HG03378 (cell line): Measurements from ENCODE around the gene SULT4A1.
"Not testable (repeated sequence)": the region's sequence is repeated elsewhere in the genome, so short reads cannot be mapped to it uniquely, and the experiment has no call there.

Experiments used
- ATAC-seq: cut with Tn5 transposase; IDR thresholded peaks from one replicate; pipeline ENCODE4 v1.9.1; 2021; ENCODE audit warnings: mild to moderate bottlenecking, moderate library complexity; ENCODE audit not compliant: unreplicated experiment

The SULT4A1 gene, protein sequence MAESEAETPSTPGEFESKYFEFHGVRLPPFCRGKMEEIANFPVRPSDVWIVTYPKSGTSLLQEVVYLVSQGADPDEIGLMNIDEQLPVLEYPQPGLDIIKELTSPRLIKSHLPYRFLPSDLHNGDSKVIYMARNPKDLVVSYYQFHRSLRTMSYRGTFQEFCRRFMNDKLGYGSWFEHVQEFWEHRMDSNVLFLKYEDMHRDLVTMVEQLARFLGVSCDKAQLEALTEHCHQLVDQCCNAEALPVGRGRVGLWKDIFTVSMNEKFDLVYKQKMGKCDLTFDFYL

DNA sequence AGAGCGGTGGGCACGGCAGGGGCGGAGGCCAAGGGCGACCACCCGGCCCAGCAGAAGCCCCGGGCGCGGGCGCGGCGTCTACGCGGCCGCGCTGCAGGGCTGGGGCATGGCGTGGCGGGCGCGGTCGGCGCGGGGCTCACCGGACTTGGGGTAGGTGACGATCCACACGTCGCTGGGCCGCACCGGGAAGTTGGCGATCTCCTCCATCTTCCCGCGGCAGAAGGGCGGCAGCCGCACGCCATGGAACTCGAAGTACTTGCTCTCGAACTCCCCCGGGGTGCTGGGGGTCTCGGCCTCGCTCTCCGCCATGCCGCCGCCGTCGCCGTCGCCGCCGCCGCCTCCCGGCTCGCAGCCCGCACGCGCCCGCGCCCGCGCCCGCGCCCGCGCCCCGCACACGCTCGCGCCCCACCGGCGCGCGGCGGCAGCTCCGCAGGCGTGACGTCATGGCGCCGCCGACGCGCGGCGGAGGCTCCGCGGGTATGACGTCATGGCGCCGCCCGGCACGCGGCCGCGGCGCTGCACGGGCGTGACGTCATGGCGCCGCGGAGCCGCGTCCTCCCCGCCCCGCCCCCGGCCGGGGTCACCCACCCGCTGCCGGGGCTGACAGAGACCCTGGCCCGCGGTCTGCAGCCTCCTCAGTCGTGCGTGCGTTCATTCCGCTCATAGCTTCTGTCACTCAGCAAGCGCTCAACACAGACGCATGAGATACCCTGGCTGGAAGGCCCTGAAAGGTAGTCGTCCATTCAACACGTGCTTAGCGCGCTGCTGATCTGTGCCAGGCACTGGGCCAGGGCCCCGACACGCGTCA, at the start of gene SULT4A1:
SULT4A1 (minus strand) TSS at position 440 of the 808 bp plus-strand sequence; CDS start at position 309, 131 bp downstream.
- no peak for ATAC-seq

DNA sequence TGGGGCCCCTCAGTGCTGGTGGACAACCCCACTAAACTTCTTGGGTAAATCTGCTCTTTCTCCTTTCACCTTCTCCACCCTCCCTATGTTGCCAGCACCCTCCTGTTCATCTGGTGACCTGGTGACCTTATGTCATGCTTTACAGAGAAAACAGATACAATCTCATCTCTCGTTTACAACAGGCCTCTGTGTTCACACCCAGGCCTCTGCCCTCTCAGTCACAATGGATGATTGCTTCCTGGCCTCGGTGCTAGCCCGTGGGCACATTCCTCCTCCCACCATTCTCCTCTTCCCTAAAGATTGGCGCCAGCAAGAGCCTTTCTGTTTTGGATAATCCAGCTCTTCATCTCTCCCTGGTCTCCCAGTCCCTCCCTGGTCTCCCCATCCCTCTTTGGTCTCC, 49.0 kb upstream of the SULT4A1 start:
- ATAC-seq: no peak

DNA sequence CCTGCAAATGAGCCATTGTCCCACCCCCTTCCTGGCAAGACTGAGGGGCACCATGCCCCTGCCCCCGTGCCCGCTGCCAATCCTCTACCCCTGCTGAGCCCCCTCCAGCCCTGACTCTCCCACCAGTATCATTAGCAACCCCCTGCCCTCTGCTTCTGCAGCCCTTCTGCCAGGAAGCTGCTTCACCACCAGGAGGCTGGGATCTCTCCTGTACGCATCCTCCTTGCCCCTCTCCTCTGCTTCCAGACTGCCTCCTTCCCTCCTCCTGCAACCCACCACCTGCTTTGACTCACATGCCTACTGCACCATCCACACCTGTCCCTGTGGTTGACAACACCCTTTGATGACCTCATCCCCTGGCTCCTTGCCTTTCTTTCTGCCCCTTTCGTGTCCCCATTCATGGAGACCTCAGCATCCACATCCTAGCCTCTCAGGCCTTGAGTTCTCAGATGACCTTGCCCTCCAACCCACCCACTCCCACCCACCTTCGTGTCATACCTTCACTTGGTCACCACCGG, 47.9 kb upstream of the SULT4A1 start:
- ATAC-seq: no peak

DNA sequence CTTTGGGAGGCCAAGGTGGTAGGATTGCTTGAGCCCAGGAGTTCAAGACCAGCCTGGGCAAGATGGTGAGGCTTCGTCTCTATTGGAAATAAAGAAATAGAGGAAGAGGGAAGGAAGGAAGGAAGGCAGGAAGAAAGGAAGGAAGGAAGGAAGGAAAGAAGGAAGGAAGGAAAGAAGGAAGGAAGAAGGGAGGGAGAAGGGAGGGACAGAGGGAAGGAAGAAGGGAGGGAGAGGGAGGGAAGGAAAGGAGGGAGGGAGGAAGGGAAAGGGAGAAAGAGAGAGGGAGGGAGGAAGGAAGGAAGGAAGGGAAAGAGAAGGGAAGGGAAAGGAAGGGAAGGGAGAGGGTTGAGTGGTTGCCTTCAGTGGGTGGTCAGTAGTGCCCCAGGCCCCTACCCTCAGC, 47.4 kb upstream of the SULT4A1 start:
- no peak for ATAC-seq

DNA sequence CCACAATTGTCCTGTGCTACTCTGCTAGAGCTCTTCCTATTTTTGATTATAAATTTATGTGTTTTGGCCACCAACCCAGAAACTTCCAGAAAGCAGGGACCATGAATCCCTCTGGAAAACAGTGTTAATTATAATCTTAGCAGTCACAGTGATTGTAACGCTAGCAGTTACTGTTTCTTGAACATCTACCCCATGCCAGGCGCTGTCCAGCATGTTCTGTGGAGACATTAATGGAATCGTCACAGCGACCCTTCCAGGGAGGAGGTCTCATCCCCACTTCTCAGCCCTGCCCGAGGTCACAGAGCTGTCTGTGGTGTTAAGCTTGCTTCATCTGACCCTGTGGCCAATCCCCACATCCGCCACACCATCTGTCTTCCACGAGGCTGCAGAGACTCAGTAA, 43.4 kb upstream of the SULT4A1 start:
- ATAC-seq: no peak

DNA sequence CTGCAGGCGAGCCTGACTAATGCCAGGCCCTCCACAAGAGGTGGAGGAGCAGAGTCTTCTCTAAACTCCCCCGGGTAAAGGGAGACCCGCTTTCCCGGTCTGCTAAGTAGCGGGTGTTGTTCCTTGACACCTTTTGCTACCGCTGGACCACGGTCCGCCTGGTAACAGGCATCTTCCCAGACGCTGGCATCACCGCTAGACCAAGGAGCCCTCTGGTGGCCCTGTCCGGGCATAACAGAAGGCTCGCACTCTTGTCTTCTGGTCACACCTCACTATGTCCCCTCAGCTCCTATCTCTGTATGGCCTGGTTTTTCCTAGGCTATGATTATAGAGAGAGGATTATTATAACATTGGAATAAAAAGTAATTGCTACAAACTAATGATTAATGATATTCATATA, 42.1 kb upstream of the SULT4A1 start:
- not testable (repeated sequence) for ATAC-seq

DNA sequence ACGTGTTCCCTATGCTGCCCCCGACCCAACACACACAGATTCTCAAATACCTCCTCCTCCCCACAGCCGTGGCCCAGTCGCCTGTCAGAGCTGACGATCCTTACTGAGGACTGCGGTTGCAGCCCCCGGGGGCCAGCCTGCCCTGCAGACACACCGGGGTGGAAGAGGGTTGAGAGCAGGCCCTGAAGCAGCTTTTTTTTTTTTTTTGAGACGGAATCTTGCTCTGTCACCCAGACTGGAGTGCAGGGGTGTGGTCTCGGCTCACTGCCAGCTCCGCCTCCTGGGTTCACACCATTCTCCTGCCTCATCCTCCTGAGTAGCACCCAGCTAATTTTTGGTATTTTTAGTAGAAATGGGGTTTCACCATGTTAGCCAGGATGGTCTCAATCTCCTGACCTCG, 40.7 kb upstream of the SULT4A1 start:
- ATAC-seq: not testable (repeated sequence)

DNA sequence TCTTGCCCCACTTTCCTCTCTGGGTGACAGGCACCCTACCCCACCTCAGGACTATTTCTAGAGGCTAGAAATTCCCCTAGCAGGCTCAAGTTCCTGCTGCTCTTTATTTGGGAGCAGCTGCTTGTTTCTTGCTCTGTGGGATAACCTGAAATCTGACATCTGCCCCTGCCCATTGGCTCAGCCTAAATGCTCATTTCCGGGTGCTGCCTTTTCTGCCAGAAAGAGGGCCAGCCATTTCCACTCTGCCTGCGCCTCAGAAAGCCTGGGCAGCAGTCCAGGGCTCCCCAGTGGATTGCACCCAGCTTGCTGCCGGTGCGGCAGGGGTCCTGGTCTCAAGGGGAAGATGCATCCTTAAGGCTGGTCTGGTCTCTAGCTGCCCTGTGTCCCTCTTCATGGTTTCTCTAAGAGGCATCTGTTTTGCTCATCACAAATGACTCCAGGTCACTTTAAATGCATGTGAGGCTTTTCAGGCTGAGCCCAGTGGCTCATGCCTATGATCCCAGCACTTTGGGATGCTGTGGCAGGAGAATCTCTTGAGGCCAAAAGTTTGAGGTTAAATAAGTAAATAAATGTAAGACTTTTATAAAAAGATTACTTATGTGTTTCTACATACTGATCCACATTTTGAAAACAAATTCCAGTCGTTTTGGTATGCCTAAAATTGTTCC, 39.8 kb upstream of the SULT4A1 start:
- ATAC-seq: no peak

DNA sequence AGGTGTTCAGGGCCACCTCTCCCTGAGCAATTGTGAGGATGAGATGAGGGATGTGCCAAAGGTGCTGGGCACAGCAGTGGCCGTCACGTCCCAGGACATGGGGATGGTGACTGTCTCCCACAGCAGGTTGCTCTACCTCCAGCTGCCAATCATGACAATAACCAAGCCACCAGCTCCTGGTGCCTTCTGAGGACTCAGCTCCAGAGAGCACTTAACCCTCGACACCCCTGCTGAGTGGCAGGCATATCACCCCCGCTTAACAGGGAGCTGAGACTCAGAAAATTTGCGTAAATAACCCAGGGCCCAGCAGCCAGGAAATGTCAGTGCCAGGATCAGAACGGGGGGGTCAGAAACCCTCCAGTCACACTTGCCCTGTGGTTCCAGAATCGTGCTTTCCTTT, 37.9 kb upstream of the SULT4A1 start:
- no peak for ATAC-seq

DNA sequence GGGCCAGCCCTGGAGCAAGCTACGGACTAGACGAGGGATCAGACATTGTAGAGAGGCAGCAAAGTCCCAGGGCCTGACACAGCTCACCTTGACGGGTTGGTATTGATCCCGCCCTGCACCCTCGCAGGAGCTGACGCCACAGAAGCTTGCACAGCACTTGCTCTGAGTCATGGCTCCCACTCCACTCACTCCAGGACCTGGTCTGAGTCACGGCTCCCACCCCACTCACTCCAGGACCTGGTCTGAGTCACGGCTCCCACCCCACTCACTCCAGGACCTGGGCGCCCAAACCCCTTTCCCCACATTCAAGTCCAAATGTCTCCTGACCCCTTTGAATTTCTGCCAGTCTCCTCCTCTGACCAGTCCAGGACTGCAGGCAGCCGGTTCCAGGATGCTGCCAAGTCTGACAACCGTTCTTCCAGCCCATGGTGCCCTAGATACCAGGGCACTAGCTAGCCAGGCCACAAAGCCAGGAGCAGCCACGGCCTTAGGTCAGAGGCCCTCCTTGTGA, 35.5 kb upstream of the SULT4A1 start:
- no peak for ATAC-seq

DNA sequence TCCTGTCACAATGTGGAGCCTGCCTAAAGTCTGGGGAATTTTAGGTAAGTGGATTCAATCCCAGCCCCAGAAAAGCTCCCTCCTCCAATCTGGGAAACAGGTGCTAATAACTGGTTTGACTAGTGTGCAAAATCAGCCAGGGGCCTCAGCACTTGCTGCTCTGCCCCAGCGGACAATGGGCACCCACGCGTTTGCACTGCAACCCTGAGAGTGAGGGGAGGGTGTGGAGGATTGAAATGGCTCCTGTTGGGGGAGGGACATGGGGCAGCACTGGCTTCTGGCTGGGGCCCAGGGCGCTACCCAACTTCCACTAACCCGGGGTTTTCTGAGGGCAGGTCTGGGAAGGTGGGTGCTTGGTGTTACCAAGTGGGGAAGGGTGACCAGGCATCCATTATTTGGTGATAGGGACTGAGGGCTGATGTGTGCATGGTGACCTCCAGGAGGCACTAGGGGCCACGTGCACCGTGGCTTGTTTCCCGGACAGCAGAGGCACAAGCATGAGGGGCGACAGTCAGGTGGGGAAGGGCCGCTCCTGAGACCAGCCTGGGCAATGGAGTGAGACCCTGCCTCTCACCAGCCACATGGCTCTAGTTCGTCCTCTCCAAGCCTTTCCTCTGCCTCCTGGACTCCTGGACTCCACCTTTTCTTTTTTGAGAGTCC, 33.8 kb upstream of the SULT4A1 start:
- ATAC-seq: no peak

DNA sequence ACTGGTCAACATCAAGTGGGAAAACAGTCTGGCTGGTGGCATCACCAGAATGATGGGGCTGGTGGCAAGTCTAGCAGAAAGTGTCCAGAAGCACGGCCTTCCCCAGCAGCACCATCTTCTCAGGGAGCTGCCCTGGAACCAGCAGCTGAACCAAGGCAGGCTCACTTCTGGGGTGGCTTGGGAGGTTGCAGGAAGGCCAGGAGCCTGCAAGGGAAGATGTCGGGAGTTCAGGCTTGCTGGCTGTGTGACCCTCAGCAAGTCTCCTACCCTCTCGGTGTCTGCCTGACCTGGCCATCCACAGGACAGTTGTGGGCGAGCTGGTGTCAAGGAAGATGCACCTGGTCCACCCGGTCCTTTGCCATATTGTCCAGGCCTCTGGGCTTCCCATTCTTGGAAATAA, 31.8 kb upstream of the SULT4A1 start:
- no peak for ATAC-seq

DNA sequence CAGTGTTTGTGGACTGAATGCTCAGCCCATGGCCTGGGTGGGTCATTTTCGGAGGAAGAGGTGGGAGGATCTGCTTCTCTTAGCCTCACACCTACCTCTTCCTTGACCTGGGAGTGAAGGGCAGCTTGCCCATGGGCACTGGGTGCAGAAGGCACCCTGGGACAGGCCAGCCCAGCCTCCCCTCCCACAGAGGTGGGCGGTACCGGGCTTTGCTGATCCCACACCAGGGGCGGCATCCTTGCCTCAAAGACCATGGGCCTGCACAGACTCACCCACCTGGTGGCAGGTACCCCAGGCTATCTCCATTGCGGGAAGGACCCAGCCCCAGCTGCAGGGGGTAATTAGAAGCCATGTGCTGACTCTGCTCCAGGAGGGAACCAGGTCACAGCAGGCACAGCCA, 31.0 kb upstream of the SULT4A1 start:
- ATAC-seq: no peak

DNA sequence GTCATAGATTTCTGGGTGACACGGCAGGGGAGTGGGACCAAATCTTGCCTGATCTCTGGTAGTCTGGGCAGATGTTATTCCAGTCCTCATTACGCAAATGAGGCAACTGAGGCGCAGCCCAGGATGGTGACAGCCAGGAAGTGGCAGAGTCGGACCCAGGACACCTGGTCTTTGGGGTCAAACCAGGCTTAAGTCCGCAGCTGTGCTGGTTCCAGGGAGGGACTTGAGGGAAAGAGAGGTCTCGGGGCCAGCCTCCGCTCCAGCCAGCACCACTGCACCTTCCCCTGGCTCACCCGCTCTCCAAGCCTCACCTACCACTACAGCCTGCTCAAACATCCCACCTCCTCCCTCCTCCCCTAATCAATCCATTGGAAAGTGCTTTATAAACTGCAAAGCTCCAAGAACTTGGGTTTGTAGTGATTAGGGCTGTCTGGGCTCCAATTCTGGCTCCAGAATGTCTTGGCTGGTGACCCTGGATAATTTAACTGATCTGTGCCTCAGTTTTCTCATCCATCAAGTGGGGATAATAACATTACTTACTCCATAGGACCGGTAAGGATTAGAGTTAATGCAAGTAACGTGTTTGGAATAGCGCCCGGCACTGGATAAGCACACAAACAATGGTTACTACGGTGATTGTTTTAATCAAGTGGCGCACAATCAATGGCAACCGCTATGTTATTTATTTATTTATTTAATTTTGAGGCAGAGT, 30.0 kb upstream of the SULT4A1 start:
- no peak for ATAC-seq

DNA sequence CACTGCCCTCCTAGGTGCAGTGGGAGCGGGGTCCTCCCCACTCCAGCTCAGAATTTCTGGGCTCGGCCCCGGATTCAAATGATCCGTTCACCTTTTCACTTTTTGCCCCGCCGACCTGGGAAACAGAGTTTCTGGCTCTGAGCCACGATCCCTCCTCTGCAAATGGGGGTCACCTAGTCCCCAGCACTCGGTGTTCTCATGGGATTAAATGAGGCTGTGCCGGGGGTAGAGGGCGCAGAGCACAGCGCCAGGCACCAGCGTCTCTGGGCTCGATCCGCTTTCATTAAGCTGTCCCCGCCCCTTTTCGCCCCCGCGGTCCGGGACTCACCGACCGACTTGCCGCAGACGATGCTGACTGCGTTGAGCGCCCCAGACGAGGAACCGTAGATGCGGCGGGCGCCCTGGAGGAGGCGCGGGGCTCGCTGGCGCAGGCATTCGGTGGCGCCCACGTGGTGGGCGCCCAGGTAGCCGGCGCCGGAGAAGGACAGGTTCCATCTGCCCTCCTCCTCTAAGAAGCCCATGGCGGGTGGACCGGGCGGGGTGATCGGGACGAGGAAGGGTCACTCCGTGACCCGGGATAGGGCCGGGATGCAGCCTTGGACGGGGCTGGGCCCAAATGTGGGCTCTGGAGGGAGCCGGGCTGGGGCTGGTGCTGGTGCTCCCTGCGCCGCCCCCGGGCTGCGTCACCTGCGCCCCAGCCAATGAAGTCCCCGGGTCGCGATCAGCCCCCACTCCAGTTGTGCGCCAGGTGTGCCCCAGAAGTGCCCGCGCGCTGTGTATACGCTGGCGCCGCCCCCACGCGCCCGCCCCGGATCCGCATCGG, 29.3 kb upstream of the SULT4A1 start, which contains the start of gene PNPLA5:
PNPLA5 (minus strand) TSS at position 654 of the 823 bp plus-strand sequence; CDS start at position 521, 133 bp downstream.
- no peak for ATAC-seq

DNA sequence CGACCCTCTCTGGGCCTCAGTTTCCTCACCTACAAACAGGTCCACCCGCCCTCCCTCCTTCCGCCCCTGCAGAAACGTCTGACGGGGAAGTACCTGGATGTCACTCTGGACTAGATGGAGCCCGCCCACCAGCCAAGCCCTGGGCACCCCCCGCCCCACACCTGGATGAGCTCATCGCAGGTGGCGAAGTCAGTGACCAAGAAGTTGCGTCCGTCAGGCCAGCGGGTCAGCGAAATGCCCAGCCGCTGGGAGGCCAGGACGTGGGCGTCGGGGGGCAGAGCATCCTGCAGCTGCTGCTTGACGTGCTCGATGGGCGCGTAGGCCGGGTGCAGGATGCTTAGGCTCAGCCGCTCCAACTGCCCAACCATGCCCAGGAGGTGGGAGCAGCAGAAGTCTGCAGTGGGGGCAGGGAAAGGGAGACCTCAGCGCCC, 28.6 kb upstream of the SULT4A1 start:
- ATAC-seq: no peak

DNA sequence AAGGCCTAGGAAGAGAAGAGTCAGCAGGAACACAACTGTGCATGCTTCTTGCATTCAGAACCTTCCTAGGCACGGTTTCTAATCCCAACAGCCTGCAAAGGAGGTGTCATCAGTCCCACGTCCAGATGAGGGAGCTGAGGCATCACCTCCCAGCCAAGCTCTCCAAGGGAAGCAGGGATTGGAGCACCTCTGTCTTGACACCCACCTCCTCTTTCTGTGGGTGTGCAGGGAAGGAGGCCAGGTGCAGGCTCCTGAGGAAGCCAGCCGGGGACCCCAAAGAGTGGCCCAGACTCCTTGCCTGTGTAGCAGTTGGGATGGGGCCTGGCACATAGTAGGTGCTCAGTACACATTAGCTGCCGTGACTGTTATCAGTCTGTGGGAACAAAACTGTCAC, 27.5 kb upstream of the SULT4A1 start:
- no peak for ATAC-seq

DNA sequence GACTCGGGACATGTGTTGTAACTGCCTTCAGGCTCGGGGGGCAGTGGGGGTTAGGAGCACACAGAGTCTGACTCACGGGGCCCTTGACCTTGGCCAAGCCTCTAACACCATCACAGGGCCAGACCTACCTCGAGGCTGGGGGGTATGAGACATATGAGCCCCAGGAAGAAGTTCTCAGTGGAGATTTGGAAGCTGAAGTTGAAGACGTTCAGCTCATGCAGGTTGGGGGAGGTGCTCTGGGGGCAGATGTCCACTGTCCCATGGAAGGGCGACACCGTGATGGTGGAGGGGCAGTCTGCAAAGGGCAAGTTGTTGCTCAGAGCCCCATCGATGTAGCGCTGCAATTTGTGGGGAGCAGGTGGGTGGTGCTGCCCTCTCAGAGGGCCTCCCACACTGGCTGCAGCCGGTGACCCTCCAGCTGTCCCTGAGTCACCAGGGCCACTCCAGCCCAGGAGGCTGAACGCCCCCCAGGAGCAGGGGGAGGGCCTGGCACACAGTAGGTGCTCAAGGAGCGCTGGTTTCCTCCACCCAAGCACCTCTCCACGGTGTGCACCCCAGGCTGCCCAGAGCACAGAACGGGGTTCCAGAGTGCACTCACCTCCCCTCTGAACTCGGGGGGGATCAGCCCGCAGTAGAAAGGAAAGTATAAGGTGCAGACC, 27.0 kb upstream of the SULT4A1 start:
- no peak for ATAC-seq

DNA sequence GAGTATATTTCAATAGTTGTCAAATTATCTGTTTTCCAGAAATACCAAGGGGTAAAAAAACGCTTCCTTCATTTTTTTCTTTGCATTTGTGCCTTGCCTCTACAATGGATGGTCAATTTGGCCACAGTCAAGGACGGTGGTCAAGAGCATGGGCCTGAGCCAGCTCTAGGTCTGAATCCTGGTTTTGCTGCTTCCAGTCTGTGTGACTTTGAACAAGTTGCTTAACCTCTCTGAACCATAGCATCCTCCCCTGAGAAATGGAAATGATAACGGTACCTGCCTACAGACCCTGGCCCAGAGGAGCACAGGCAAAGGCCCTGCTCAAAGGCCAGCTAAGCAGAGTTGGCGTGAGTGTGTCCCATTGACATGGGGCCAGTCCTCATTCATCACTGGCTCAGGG, 26.4 kb upstream of the SULT4A1 start:
- ATAC-seq: no peak
